ENCODE data around the gene YJEFN3.

YJEFN3 gene

GRCh38 chr19:19528721-19529490 is at the start of gene YJEFN3:
Gene YJEFN3, plus strand, starts transcription at chr19:19528911. Its CDS starts 22 bp downstream, at chr19:19528933.
- no peak for DNase-seq

GRCh38 chr19:19480688-19481087 is 48.0 kb upstream of the YJEFN3 start:
- no peak for DNase-seq

GRCh38 chr19:19482809-19483596 is 45.7 kb upstream of the YJEFN3 start:
- no peak for DNase-seq

GRCh38 chr19:19485161-19485997 is 43.3 kb upstream of the YJEFN3 start:
- no peak for DNase-seq

- DNase-seq = no peak
Measured at GRCh38 chr19:19485998-19486290, 42.8 kb upstream of the YJEFN3 start.

DNA sequence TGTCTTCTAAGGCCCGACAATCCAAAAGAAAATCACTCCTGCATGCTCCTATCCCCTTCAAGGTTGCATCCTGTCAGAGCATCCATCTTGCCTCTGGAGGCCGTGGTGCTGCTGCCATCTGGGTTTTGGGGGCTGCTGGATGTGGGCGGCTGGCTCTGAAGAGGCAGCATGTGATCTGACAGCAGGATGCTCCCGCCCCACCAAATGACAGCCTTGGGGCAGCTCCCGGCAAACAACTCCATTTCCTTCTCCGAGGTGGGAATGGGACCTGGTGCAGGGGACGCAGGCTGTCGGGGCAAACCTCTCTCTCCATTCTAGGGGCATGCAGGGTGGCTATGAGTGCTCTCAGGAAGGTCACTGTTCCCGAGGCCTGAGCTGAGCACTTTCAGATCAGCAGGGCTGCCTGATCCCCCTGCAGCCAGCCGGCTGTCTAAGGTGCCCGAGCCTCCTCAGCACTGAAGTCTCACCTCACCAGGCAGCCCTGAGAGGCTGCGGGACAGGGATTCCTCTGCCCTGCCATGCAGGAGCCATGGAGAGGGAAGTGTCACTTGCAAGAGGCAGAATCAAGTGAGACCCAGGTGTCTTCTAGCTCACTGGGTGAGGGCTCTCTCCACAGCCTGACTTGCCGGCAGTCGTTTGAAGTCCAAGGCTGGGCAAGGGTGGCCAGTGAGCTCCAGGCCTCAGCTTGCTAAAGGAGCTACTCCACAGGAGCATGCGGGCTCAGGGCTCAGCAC is 42.2 kb upstream of the YJEFN3 start:
- DNase-seq = no peak

DNA sequence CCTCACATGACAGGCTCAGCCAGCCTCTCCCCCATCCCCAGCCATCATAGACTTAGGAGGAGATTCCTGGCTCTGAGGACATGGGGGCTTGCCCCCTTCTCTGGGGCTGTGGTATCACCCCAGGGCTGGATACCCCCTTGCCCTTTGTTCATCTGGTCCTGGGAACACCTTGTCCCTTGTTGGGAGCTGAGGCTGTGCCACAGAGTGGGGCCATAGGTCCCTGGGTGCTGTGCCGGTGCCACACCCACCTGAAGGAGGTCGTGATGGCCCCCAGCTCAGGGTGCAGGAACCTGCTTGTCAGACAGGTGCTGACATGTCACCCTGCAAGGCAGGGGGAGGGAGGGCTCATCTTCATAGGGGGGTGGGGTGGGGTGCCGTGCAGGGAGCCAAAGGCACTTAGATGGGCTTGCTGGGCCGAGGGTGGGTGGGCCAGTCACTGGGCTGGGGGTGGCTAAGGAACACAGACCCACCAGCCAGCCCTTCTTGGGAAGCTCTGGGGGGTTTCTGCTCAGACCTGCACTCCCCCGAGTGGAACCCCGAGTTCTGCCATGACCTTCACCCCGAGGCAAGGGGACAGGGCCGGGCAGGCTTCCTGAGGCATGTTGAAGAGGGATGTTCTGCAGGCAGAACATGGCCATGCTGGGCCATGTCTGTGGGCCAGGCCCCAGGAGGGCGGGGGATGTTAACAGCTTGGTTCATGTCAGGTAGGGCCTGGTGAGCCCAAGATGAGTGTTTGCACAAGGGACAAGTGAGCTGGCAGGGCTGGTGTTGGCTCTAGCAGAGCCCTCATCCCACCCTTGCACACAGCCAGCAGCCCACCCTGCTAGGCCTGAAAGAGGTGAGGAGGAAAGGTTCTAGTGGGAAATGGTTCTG is 41.4 kb upstream of the YJEFN3 start:
- no peak for DNase-seq

GRCh38 chr19:19487950-19488874 is 40.5 kb upstream of the YJEFN3 start:
- no peak for DNase-seq

GRCh38 chr19:19488875-19489690 is 39.6 kb upstream of the YJEFN3 start:
- peak; percentile 88 for DNase-seq

- no peak for DNase-seq
Measured at GRCh38 chr19:19489804-19490204, 38.9 kb upstream of the YJEFN3 start.

DNA sequence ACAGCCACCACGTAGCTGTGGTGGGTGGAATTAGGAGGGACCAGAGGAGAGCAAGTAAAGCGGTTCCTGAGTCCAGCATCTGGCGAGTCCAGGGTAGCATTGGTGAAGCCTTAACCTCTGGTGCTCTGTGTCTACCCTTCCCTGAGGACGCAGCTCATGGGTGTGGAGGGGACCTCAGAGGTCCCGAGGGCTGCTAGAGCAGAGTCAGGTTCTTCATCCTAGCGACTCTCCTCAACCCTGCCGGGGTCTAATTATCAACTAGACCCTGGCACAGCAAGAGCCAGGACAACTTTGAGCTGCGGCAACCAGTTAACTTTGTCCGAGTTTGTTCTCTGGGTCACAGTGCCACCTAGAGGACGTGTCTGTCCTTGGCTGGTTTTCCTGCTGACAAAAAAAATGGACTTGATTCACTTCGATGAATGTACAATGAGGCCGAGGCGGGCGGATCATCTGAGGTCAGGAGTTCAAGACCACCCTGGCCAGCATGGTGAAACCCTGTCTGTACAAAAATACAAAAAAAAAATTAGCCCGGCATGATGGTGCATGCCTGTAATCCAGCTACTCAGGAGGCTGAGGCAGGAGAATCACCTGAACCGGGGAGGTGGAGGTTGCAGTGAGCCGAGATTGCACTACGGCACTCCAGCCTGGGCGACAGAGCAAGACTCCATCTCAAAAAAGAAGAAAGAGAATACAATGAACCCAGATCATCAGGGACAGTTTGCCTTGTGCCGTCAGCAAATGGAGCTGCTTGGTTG is 38.3 kb upstream of the YJEFN3 start:
- peak; percentile 86 for DNase-seq

- DNase-seq = no peak
Measured at GRCh38 chr19:19491321-19492025, 37.2 kb upstream of the YJEFN3 start.

DNA sequence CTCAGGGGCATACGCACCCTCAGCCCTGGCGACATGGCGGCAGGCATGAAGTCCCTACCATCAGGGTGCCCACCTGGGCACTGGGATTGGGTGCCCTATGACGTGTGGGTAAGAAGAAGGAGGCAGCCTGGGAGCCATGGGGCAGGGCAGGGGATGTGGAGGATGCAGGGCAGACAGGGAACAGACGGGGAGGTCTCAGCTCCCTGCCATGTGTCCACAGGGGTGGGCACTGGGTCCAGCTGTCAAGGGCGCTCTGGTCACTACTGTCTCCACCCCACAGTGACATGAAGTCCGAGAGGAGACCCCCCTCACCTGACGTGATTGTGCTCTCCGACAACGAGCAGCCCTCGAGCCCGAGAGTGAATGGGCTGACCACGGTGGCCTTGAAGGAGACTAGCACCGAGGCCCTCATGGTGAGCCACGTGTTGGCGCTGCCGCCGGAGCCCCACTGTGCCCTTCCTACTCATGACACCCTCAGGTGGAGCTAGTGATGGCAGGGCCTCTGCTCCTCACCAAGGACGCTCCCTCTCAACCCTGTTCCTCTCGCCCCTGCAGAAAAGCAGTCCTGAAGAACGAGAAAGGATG is 36.6 kb upstream of the YJEFN3 start:
- DNase-seq = no peak

- DNase-seq = no peak
Measured at GRCh38 chr19:19493841-19494546, 34.7 kb upstream of the YJEFN3 start.

DNA sequence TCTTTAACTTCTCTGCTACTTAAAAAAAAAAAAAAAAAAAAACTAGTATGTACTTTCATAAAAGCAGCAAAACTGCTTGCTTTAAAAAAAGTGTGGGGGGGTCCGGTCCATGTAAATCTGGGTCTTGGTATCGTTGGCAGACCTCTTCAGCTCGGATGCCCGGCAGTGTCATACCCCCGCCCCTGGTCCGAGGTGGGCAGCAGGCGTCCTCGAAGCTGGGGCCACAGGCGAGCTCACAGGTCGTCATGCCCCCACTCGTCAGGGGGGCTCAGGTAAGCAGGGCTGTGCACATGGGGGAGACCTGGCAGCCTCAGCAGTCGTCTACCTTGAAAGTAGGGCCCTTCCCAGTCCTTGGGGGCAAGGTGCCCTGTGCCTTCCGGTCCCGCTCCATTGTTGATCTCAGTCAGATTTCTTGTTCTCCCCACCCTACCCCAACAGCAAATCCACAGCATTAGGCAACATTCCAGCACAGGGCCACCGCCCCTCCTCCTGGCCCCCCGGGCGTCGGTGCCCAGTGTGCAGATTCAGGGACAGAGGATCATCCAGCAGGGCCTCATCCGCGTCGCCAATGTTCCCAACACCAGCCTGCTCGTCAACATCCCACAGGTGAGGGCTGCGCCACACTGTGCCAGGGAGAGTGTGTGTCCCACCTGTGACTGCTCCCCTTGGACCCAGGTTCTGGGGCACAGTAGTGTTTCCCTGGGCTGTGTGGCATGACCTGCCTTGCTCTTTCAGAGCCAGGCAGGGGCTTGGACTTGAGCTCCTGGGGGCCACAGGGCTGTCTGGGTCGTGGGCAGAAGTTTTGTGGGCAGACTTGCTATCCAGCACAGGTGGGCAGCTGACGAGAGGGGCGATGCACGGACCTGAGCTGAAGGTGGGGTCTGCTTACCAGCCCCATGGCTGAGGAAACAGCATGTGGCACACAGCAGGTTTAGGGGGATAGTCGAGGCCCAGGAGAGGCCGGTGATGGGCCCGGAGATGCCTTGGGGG is 32.8 kb upstream of the YJEFN3 start:
- no peak for DNase-seq

Measured in stimulated activated CD8-positive, alpha-beta memory T cell treated with anti-CD3 and anti-CD28 coated beads, Interleukin-4, amount 100 ng/mL, for 48 hours (primary cell).